ENCODE data around the gene CHST8. TPM values are rescaled to one million over a fixed set of nuclear protein-coding genes. Genes with fewer than 3 reads are reported as not detected.

CHST8 gene
- total RNA-seq, 1 donor = not detected

DNA sequence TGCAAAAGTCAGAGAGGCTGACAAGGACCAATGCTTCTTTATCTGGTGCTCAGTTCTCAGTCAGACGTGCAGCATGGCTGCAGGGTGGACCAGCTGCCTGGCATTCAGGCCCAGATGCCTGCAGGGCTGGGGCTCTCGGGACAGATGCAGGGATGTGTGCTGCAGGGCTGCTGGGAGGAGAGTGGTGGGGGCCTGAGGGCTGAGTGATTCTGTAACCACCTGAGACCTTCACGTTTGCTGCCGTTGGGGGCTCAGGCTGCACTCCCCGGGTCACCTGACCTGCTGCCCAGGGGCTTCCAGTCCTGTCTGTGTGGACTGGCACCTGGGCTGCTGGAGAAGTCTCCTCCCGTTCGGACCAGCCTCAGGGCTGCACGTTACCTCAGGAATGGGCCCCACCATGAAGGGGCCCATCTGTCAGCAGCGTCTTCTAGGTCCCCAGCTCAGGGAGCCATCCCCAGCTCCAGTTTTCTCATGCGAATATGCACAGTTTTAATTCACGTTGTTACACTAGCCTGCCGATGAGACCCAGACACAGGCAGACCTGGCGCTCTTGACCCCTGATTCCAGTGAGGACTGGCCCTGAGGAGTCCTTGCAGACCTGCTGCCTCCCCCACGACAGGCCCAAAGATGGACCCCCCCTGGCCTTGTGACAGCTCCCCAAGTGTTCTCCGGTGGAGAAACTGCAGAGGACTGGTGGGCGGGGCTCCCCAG lies 191.8 kb downstream of the CHST8 start:
- no peaks in the 10 kb centered on the region for H3K79me2 ChIP-seq (ENCODE audit: insufficient read depth, low read length)
- H3K4me1 ChIP-seq (ENCODE audit: insufficient read depth, low read length) = peaks cover 4% of the 10 kb centered on the region
- H2AFZ ChIP-seq (ENCODE audit: low read length) = no peak overlapping the region
- H3K36me3 ChIP-seq (ENCODE audit: insufficient read depth, low read length) = no peaks in the 10 kb centered on the region
- H3K4me3 ChIP-seq (ENCODE audit: insufficient read depth, low read length) = no peak overlapping the region
- no peak overlapping the region for H3K27ac ChIP-seq (ENCODE audit: low read depth, low read length)
- H3K27me3 ChIP-seq (ENCODE audit: insufficient read depth, low read length) = no peaks in the 10 kb centered on the region
- H3K9me3 ChIP-seq (ENCODE audit: low read depth, low read length) = no peaks in the 10 kb centered on the region
- no peak overlapping the region for H3K4me2 ChIP-seq (ENCODE audit: insufficient read depth, low read length)
- DNase-seq (ENCODE audit: insufficient read length, low spot score, missing footprints) = peak; percentile 68
- H4K20me1 ChIP-seq (ENCODE audit: insufficient read depth, low read length) = peaks cover 4% of the 10 kb centered on the region
- TF ChIP-seq, protein P1, sequence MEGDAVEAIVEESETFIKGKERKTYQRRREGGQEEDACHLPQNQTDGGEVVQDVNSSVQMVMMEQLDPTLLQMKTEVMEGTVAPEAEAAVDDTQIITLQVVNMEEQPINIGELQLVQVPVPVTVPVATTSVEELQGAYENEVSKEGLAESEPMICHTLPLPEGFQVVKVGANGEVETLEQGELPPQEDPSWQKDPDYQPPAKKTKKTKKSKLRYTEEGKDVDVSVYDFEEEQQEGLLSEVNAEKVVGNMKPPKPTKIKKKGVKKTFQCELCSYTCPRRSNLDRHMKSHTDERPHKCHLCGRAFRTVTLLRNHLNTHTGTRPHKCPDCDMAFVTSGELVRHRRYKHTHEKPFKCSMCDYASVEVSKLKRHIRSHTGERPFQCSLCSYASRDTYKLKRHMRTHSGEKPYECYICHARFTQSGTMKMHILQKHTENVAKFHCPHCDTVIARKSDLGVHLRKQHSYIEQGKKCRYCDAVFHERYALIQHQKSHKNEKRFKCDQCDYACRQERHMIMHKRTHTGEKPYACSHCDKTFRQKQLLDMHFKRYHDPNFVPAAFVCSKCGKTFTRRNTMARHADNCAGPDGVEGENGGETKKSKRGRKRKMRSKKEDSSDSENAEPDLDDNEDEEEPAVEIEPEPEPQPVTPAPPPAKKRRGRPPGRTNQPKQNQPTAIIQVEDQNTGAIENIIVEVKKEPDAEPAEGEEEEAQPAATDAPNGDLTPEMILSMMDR (IDR thresholded peaks at IDR 0.05; ENCODE audit: extremely low read depth, low read depth, low read length) = no peak

DNA sequence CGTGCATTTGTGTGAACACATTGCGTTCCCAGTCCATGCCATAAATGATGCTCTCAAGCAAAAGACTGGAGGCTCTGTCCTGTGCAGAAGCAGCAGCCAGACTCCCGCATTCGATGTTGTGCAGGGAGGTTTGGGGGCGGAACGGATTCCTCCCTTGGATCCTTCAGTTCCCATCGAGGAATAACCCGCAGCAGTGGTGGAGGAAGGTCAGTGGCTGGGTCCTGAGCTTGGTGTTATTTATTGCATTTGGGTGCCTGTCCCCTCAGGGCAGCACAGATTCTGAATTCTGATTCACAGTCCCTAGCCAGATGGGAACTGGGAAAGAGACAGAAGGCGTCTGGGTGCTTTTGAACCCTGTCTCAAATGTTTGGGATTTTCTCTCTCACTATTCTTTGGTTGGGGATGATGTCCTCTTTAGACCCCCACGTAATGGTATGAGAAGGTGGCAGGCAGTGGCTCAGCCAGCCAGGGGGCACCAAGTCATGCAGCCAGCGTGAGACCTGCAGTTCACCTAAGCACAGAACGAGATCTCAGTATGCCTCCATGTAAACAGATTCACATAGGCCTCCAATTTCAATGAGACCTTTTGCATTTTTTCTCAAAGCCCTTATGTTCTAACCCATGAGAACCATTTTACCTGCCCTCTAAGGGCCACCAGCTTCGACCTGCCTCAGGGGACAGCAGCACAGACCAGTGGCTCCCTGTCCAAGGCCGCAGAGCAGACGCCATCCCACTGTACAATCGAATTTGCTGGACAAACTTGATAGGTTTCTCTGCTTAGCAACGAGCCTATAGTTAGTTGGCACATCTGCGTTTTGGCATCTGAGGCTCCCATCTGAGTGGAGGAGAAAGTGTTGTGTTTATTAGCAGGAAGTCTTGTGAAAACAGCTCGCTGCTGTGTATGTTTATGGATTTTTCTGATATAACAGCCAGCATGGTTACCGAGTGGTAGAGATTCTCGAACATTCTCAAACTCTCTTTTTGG lies 192.7 kb downstream of the CHST8 start:
- Histone ChIP-seq H3K36me3 (ENCODE audit: insufficient read depth, low read length) (no peaks in the 10 kb centered on the region), H3K4me1 (ENCODE audit: insufficient read depth, low read length) (peaks cover 4% of the 10 kb centered on the region), H4K20me1 (ENCODE audit: insufficient read depth, low read length) (peaks cover 4% of the 10 kb centered on the region), H3K27ac (ENCODE audit: low read depth, low read length) (no peak overlapping the region), H3K9me3 (ENCODE audit: low read depth, low read length) (no peaks in the 10 kb centered on the region), H3K4me2 (ENCODE audit: insufficient read depth, low read length) (no peak overlapping the region), H2AFZ (ENCODE audit: low read length) (no peak overlapping the region), H3K4me3 (ENCODE audit: insufficient read depth, low read length) (no peak overlapping the region), H3K79me2 (ENCODE audit: insufficient read depth, low read length) (no peaks in the 10 kb centered on the region), H3K27me3 (ENCODE audit: insufficient read depth, low read length) (no peaks in the 10 kb centered on the region)
- TF ChIP-seq, protein P1 (IDR thresholded peaks at IDR 0.05; ENCODE audit: extremely low read depth, low read depth, low read length) = no peak
- DNase-seq (ENCODE audit: insufficient read length, low spot score, missing footprints) = peak; percentile 87

DNA sequence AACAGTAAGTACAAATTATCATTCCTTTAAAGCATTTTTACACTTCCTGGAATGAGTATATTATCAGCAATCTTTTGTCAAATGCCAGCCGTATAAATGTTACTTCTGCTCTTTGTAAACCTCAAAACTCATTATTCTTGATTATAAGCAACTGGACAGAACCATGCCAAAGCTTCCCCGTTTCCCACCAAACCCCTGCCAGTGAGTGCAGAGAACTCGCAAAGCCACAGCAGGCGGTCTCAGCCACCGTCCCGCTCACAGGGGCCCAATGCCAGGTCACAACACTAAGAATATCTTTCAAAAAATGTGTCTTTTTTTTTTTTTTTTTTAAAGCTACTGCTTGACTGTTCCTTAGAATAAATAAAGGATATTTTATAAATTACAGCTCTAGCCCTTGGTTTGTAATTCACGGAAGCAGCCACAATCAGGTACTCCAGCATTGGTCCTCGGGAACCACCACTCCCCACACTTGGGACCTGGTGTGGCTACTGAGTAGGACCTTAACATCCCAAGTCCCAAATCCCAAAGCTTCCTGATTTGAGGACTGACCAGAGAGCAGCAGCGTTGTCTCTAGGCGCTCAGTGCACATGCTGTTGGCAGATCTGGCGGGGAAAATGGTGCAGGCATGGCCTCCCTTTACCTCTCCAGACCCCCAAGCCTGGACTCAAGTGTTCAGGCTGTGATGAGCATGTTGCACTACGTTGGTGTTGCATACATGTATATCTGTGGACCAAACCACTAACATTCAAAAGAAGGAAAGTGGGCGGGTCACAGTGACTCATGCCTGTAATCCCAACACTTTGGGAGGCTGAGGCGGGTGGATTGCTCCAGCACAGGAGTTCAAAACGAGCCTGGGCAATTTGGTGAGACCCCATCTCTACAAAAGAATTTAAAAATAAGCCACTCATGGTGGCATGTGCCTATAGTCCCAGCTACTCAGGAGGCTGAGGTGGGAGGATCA lies 193.9 kb downstream of the CHST8 start:
- Histone ChIP-seq H3K4me3 (ENCODE audit: insufficient read depth, low read length) (no peak overlapping the region), H3K4me1 (ENCODE audit: insufficient read depth, low read length) (peaks cover 9% of the 10 kb centered on the region), H2AFZ (ENCODE audit: low read length) (no peak overlapping the region), H3K36me3 (ENCODE audit: insufficient read depth, low read length) (no peaks in the 10 kb centered on the region), H4K20me1 (ENCODE audit: insufficient read depth, low read length) (no peaks in the 10 kb centered on the region), H3K4me2 (ENCODE audit: insufficient read depth, low read length) (no peak overlapping the region), H3K79me2 (ENCODE audit: insufficient read depth, low read length) (no peaks in the 10 kb centered on the region), H3K27ac (ENCODE audit: low read depth, low read length) (no peak overlapping the region), H3K27me3 (ENCODE audit: insufficient read depth, low read length) (no peaks in the 10 kb centered on the region), H3K9me3 (ENCODE audit: low read depth, low read length) (no peaks in the 10 kb centered on the region)
- peak; percentile 81 for DNase-seq (ENCODE audit: insufficient read length, low spot score, missing footprints)
- TF ChIP-seq, protein P1 (IDR thresholded peaks at IDR 0.05; ENCODE audit: extremely low read depth, low read depth, low read length) = no peak

Measured in osteoblast (primary cell).